ENCODE results near the gene TREML2.

DNA sequence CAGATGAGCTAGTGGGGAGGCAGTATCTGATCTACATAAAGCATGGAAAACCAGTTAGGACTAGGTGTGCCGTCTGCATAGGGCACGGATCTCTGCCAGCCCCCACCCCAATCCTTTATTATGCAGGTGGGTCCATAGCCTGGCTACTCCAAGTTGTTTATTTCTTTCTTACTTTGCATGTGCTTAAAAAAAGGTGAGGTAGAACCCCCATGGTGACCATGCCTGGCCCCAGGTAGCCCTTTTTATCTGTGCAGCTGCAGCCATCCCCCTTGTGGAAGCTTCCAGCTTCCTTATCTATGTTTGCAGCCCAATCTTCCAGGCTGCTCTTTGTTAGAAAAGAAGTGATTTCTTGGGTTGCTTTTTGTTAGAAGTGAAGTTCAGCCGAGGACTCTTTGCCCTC is 29.0 kb downstream of the TREML2 start:
- no peak for TF ChIP-seq EZH2 (IDR thresholded peaks at IDR 0.05; ENCODE audit: insufficient read depth, poor library complexity, severe bottlenecking)
- TF ChIP-seq EZH2phosphoT487 (IDR thresholded peaks at IDR 0.05; ENCODE audit: insufficient read depth, low read depth) = no peak

Measured in GM23248 (cell line).